Uterus (tissue), 2 donors: ENCODE data around the gene CCT3.

Experiments
- CTCF ChIP-seq, 4 experiments: fragments of 200-600 bp in 2 of 4; fragments of 450-650 bp in 2 of 4; sonication (generic) in 2 of 4; IDR thresholded peaks; one replicate each; pipeline ENCODE4 v1.5.1; 2016 to 2019; ENCODE audit warnings: antibody characterized with exemption in 4 of 4, mild to moderate bottlenecking in 2 of 4, moderate library complexity in 1 of 4
- POLR2A ChIP-seq, 2 donors: fragments of 450-650 bp; IDR thresholded peaks; one replicate each; pipeline ENCODE4 v1.6.1; 2016; ENCODE audit warnings: antibody characterized with exemption in 2 of 2, mild to moderate bottlenecking in 1 of 2, moderate library complexity in 1 of 2

DNA sequence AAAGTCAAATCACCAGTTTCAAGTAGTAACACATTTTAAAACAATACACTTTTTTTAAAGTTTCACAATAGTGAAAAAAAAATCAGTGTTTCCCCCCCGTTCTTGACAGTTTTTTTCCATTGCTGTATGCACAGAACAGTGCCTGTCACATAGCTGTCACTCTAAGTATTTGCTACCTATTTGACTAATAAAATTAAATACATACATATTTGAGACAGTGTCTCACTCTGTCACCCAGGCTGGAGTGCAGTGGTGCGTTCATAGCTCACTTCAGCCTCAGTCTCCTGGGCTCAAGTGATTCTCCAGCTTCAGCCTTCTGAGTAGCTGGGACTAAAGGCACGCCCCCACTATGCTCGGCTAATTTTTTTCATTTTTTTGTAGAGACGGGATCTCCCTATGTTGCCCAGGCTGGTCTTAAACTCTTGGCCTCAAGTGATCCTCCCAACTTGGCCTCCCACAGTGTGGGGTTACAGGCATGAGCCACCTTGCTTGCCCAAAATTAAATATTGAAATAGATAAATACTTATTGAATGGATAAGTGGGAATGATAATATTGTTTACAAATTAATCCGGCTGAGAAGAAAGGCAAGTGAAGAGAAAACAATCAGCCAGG lies 18.3 kb upstream of the CCT3 start:
- TF ChIP-seq CTCF (IDR thresholded peaks at IDR 0.05), result no peak
- no peak for TF ChIP-seq POLR2A (IDR thresholded peaks at IDR 0.05)
